NCI-H526 (cell line): ENCODE results near the gene CENPP.

Experiments used
- DNase-seq, 2 experiments: peaks; one replicate each; lab custom pipeline; 2025; lab: John Stamatoyannopoulos, UW

The CENPP gene

DNA sequence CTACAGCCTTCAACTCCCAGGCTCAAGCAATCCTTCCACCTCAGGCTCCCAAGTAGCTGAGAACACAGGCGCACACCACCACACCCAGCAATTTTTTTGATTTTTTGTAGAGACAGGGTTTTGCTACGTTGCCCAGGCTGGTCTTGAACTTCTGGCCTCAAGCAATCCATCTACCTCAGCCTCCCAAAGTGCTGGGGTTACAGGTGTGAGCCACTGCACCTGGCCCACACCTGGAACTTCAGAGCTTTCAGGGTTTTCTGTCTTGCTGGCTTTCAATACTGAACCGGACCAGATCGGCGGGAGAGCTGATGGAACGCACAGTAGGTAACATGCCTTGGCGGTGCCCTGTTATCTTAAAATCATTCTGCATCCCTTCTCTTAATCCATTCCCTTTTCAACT, 313.4 kb downstream of the CENPP start:
- DNase-seq: no peak

DNA sequence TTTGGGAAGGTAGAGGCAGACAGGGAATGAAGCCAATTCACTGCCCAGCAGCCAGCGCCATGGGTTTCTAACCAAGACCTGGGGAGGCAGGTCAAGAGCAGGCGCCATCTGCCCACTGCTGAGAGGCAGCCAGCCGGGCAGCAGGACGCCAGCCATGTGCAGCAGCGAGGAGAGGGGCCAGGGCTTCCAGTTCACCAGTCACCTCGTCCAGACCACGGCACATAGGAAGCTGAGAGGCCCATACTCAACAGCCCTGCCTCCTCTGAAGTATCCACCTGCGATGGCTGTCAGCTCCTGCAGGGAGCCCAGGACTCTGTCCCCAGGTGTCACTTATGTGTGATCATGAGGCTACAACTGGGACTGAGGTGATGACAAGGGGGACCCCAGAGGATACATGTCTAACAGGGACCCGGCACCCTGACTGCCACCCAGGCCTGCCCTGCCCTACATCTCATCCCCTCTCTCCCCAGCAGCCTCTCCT, 314.1 kb downstream of the CENPP start:
- no peak for DNase-seq

DNA sequence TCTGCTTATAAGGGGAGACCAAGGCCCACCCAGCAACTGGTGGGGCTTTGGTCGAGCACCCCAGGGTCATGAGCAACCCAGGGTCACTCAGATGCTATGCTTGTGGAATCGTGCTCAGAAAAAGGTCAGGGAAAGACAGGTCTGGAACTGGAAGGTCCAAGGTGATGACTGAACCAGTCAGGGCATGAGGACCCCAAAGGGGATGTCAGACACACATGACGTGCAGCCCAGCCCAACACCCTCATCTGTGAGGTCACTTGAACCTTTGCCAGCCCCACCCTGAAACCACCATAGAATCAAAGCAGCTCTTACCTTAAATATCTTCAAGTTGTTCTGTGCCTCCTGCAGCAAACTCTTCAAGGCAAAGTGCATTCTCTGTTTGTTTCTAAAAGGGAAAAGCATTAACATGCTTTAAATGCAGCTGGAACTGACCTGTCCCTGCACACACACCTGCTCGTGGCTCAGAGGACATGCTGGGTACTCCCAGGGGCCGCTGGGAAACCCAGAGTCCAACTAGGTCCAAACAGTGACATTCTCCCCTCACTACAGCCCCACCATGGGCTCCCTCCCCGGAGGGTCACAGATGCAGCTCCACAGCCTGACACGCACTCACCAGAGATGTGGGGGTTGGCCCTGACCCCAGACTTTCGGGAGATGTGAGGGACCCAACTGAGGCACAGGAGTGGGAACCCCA, 314.8 kb downstream of the CENPP start:
- no peak for DNase-seq

- no peak for DNase-seq
Observed at GRCh38 chr9:92641092-92641809, 315.5 kb downstream of the CENPP start.

GRCh38 chr9:92642041-92642451, 316.3 kb downstream of the CENPP start:
- DNase-seq: no peak

- no peak for DNase-seq
Observed at GRCh38 chr9:92642564-92642963, 316.8 kb downstream of the CENPP start.

DNA sequence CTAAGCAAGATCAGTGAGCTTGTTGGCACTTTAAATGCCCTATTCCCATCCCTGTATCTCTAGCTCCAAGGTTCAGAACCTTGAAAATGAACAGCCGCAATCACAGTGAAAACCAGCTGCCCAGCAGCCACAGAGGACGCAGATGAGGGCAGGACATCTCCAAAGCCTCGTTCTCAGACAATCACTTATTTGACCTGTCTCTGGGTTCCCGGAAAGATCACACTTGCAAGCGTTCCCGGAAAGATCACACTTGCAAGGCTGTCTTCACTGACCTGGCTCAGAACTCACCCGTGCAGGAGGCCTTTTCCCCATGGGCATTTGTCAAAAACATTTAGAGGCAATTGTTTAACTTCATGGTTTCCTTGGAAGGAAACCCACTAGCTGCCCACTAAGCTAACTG, 318.5 kb downstream of the CENPP start:
- no peak for DNase-seq

DNA sequence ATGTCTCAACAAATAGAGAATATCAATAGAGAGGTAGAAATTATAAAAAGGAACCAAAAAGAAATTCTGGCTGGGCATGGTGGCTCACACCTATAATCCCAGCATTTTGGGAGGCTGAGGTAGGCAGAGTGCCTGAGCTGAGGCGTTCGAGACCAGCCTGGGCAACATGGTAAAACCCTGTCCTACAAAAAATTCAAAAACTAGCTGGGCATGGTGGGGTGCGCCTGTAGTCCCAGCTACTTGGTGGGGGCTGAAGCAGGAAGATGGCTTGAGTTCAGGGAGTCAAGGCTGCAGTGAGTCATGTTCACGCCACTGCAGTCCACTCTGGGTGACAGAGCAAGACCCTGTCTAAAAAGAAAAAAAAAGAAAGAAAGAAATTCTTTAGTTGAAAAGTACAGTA, 319.3 kb downstream of the CENPP start:
- DNase-seq: no peak

DNA sequence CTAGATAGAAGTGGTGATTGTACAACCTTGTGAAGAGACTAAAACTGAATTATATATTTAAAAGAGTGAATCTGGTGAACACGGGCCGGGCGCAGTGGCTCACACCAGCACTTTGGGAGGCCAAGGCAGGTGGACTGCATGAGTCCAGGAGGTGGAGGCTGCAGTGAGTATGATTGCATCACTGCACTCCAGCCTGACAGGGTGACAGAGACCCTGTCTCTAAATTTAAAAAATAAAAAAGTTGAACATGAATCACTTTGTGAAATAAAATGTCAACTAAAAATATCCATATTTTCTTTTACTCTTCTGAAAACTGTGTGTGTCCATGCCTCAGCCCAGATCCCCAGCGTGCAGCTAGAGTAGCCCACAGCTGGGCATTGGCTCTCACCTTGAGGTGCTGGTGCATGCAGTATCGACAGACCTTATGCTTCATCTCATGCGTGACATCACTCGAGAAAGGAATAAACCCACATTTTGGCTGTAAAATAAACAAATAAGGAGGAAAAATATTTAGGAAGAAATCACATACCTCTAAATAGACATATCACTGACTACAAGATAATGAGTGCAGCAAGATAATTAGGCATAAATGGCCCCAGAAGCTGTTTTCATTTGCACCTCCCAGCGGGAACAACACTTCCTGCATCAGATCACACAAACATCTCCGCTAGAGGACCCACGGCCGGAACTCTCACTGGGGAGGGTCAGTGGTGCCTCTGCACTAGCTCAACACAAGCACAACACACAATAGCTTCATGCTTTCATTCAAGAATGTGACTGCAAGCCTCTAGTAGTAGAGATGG, 322.1 kb downstream of the CENPP start:
- no peak for DNase-seq

GRCh38 chr9:92648474-92648971, 322.8 kb downstream of the CENPP start:
- DNase-seq: no peak

- DNase-seq: no peak
Observed at GRCh38 chr9:92649007-92649406, 323.3 kb downstream of the CENPP start.

DNA sequence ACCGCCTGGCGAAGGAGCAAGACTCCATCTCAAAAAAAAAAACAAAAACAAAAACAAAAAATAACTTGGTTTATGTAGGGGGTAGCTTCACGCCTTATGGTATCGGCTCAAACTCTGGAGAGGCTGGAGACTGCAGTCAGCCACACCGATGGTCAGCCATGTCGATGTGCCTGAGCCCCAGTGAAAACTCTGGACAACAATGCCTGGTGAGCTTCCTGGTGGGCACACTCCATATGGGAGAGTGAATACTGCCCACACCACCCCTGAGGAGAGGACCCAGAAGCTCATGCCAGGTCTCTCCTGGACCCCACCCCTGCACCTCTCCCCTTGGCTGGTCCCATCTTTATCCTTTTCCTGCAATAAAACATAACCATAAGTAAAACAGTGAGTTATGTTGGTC, 324.5 kb downstream of the CENPP start:
- no peak for DNase-seq

- no peak for DNase-seq
Observed at GRCh38 chr9:92650839-92651621, 325.3 kb downstream of the CENPP start.

DNA sequence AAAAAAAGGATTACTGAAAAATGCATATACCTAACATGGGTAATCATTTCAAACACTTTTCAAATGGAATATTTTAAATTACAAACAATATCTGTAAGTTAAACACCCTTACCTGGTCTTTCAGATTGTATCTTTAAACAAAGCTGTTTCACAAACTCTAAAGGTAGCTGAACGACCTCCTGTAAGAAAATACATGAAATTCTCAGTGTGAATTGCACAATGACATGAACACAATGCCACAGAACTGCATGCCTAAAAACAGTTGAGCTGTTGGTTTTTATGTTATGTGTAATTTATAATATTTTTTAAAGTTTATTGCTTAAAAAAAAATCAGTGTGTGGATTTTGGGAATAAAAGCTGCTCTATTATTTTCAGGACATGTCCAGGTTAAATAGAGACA, 326.7 kb downstream of the CENPP start:
- DNase-seq: no peak

GRCh38 chr9:92654481-92655301, 328.9 kb downstream of the CENPP start:
- DNase-seq: no peak

GRCh38 chr9:92655366-92655765, 329.6 kb downstream of the CENPP start:
- DNase-seq: no peak

DNA sequence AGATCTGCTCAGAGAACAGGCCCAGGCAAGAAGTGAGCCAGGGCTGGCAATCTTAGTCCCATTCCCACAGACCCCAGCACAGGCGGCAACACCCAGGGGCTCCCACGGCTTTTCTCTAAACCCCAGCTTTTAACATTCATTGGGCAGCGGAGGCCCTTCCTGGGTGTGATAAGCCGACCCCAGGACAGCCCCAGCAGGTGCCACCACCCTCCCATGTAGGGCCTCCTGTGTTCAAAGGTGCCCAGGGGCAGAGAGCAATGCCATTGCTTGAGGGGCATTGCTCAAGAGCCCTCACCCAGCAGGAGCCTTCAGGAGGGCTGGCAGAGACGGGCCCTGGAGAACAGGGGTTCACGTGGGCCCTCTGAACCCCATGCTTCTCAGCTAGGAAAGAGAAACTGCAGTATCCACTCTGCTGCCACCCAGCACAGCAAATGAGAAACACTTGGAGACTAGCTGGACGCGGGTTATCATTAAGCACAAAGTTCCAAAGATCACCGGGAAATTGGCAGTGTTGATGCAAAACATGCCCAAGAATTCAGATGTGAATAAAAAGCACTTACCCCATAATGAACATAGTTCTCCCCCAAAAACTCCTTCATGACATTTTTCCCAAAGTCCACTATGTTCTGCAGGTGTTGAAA, 330.3 kb downstream of the CENPP start:
- DNase-seq: no peak

DNA sequence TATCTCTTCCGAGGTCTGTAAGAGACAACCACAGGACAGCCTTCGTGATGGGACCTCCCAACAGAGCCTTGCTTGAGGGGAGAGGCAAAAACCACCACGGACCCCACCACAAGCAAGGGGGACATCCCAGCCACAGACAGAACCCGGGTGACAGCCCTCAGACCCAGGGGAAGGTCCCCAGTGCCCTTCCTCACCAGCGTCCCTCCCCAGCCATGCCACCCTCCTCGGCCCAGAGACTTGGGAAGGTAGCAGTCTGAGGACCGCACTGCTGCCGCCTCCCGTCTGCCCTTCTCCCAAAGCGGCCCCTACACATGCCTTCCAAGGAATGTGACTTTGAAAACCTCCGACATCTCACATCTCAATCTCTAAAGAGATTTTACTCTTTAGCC, 330.8 kb downstream of the CENPP start:
- DNase-seq: no peak

DNA sequence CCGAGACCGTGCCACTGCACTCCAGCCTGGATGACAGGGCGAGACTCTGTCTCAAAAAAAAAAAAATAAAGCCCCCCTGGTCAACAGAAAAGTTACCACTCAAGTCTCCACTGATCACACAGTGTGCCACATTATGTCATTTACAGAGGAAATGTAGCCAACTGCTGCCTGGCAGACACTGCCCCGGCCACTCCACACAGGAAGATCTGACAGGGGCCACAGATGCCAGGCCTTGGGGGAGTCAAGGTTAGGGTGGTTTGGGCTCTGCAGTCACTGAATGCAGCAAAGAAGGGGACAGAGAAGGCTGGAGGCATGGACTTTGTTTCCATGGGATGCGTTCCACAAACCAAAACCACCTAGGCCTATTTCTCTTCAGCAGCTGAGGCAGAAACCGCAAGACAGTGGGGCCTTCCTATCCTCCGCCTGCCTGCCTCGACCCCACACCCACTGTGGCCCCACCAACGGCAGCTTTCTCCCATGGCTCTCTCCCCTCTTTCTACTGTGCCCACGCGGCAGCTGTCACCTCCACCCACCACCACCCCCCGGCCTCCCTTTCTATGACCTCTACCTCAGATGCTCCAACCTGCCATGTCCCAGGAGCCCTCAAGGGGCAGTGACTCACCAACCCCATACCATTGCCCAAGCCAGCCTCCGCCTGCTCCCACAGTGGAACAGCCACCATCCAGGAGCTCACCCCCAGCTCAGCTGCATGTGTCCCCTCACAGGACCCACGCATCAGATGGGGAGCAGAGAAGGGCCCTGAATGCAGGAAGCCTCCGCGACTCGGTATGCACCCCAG, 331.7 kb downstream of the CENPP start:
- DNase-seq: no peak

DNA sequence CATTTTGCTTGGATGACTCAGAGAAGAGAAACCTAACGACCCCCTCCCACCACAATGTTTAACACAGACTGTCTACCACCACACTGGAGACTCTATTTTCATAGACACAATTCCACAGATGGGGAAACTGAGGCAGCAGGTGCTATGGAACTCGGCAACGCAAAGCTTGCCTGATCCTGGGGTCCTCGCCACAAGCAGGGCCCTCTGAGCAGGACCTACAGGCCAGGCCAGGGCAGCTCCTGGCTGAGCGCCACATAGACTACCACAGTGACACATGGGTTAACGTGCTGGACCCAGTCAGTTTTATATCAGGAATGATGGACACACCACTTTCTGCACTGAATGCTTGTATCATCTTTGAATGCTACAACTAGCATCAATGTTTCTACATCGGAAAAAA, 332.4 kb downstream of the CENPP start:
- DNase-seq: no peak
